GM19035 (cell line): ENCODE data around the gene FRMD1.

Source experiments
- ATAC-seq: cut with Tn5 transposase; IDR thresholded peaks from one replicate; pipeline ENCODE4 v1.9.1; 2021; ENCODE audit not compliant: unreplicated experiment

FRMD1 gene

GRCh38 chr6:168056892-168057527, 22.0 kb downstream of the FRMD1 start:
- ATAC-seq: no peak

GRCh38 chr6:168055696-168056489, 23.1 kb downstream of the FRMD1 start:
- ATAC-seq: no peak

GRCh38 chr6:168054765-168055560, 24.0 kb downstream of the FRMD1 start:
- no peak for ATAC-seq

GRCh38 chr6:168053957-168054471, 25.0 kb downstream of the FRMD1 start:
- no peak for ATAC-seq

- no peak for ATAC-seq
These were observed 25.7 kb downstream of the FRMD1 start for GRCh38 chr6:168053086-168053956.

- no peak for ATAC-seq
These were observed 26.6 kb downstream of the FRMD1 start for GRCh38 chr6:168052291-168052891.

- ATAC-seq: no peak
These were observed 27.4 kb downstream of the FRMD1 start for GRCh38 chr6:168051648-168052047.

- no peak for ATAC-seq
These were observed 28.0 kb downstream of the FRMD1 start for GRCh38 chr6:168050881-168051586.

- no peak for ATAC-seq
These were observed 28.7 kb downstream of the FRMD1 start for GRCh38 chr6:168050225-168050880.

- no peak for ATAC-seq
These were observed 29.2 kb downstream of the FRMD1 start for GRCh38 chr6:168049706-168050224.

- ATAC-seq: no peak
These were observed 29.7 kb downstream of the FRMD1 start for GRCh38 chr6:168049277-168049676.

- ATAC-seq: no peak
These were observed 30.3 kb downstream of the FRMD1 start for GRCh38 chr6:168048724-168049025.

- ATAC-seq: no peak
These were observed 30.9 kb downstream of the FRMD1 start for GRCh38 chr6:168047841-168048723.

- no peak for ATAC-seq
These were observed 32.3 kb downstream of the FRMD1 start for GRCh38 chr6:168046696-168047095.

GRCh38 chr6:168045706-168046620, 33.0 kb downstream of the FRMD1 start:
- ATAC-seq: no peak

GRCh38 chr6:168045141-168045691, 33.8 kb downstream of the FRMD1 start:
- ATAC-seq: no peak
